SK-N-SH (cell line): Measurements from ENCODE around the gene C6orf136. TPM values are rescaled to one million over a fixed set of nuclear protein-coding genes. Genes with fewer than 3 reads are reported as not detected.

Source experiments
- CTCF ChIA-PET: fragments of 300-600, 350-600 bp; formaldehyde crosslinking; extraction: SDS; loops from one replicate; lab custom pipeline; 2021; lab: Yijun Ruan, JAX
- POLR2A ChIA-PET: fragments of 350-600 bp; sonication (Branson Sonifier 250); formaldehyde crosslinking; extraction: SDS; loops from one replicate; lab custom pipeline; 2020; ENCODE audit warnings: antibody characterized with exemption, inconsistent platforms; lab: Yijun Ruan, JAX
- DNase-seq: peaks from one replicate; pipeline ENCODE4 v3.0.0; 2012
- H2AFZ ChIP-seq: fragments of 200-600 bp; sonication (generic); 2 replicates; pipeline ENCODE4 v1.8.1; 2016; ENCODE audit warnings: antibody characterized with exemption, mild to moderate bottlenecking, low read depth
- H3F3A ChIP-seq: fragments of 200-600 bp; sonication (generic); replicated peaks from 2 replicates; pipeline ENCODE3; 2016; ENCODE audit warnings: antibody characterized with exemption, mild to moderate bottlenecking; ENCODE audit not compliant: insufficient read depth
- H3K27ac ChIP-seq, 2 experiments: fragments of 200-500 bp in 1 of 2; fragments of 200-600 bp in 1 of 2; sonication (Bioruptor generic) in 1 of 2; sonication (generic), shearing (Covaris generic) in 1 of 2; 2 replicates each; pipeline versions ENCODE4 v1.5.1 to v1.6.1; 2014 to 2016; ENCODE audit warnings: low read depth in 2 of 2, inconsistent platforms in 1 of 2, low read length in 1 of 2, mild to moderate bottlenecking in 1 of 2, mixed read lengths in 1 of 2
- H3K27me3 ChIP-seq: fragments of 200-600 bp; sonication (generic), shearing (Covaris generic); 2 replicates; pipeline ENCODE4 v1.6.1; 2016; ENCODE audit warnings: mixed run types; ENCODE audit not compliant: insufficient read depth
- H3K36me3 ChIP-seq, 2 experiments: fragments of 200-500 bp in 1 of 2; fragments of 200-600 bp in 1 of 2; sonication (Bioruptor generic) in 1 of 2; sonication (generic) in 1 of 2; replicated peaks in 1 of 2; 2 replicates each; pipeline versions ENCODE3 to v1.5.1; 2014 to 2016; ENCODE audit warnings: low read length in 1 of 2, mild to moderate bottlenecking in 1 of 2; ENCODE audit not compliant: insufficient read depth in 2 of 2, control insufficient read depth in 1 of 2
- H3K4me1 ChIP-seq, 2 experiments: fragments of 200-500 bp in 1 of 2; fragments of 200-600 bp in 1 of 2; sonication (Bioruptor generic) in 1 of 2; sonication (generic), shearing (Covaris generic) in 1 of 2; 2 replicates each; pipeline versions ENCODE4 v1.5.1 to v1.6.1; 2014 to 2016; ENCODE audit warnings: low read depth in 1 of 2, low read length in 1 of 2, mixed run types in 1 of 2; ENCODE audit not compliant: insufficient read depth in 2 of 2, control insufficient read depth in 1 of 2
- H3K4me2 ChIP-seq: fragments of 200-600 bp; sonication (generic), shearing (Covaris generic); 2 replicates; pipeline ENCODE4 v1.6.1; 2017; ENCODE audit warnings: mixed run types
- H3K4me3 ChIP-seq, 2 experiments: fragments of 200-500 bp in 1 of 2; fragments of 200-600 bp in 1 of 2; sonication (Bioruptor generic) in 1 of 2; sonication (generic), shearing (Covaris generic) in 1 of 2; 2 replicates each; pipeline versions ENCODE4 v1.5.1 to v1.8.1; 2014 to 2016; ENCODE audit warnings: low read depth in 2 of 2, inconsistent platforms in 1 of 2, low read length in 1 of 2, mild to moderate bottlenecking in 1 of 2, mixed read lengths in 1 of 2, moderate library complexity in 1 of 2
- H3K79me2 ChIP-seq: fragments of 200-600 bp; sonication (generic); 2 replicates; pipeline ENCODE4 v1.8.1; 2017; ENCODE audit warnings: mild to moderate bottlenecking; ENCODE audit not compliant: insufficient read depth
- H3K9ac ChIP-seq: fragments of 200-600 bp; sonication (generic); 2 replicates; pipeline ENCODE4 v1.6.1; 2017; ENCODE audit warnings: mixed run types
- H3K9me2 ChIP-seq: fragments of 200-600 bp; sonication (generic); 2 replicates; pipeline ENCODE4 v1.6.1; 2017; ENCODE audit warnings: mixed run types
- H3K9me3 ChIP-seq: fragments of 200-600 bp; sonication (generic); 2 replicates; pipeline ENCODE4 v1.6.1; 2017; ENCODE audit warnings: mixed run types, mild to moderate bottlenecking, moderate library complexity
- H4K20me1 ChIP-seq: fragments of 200-600 bp; sonication (generic); 2 replicates; pipeline ENCODE4 v1.6.1; 2017; ENCODE audit warnings: mild to moderate bottlenecking, mixed run types; ENCODE audit not compliant: insufficient read depth
- CHD2 ChIP-seq: fragments of 150-350 bp; IDR thresholded peaks from 2 replicates; pipeline ENCODE4 v1.6.1; 2018; ENCODE audit warnings: low read length; ENCODE audit not compliant: partially characterized antibody
- CTCF ChIP-seq: fragments of 200-600 bp; sonication (generic); IDR thresholded peaks from 2 replicates; pipeline ENCODE4 v1.6.1; 2017; ENCODE audit warnings: antibody characterized with exemption, mild to moderate bottlenecking, moderate library complexity
- ELF1 ChIP-seq: IDR thresholded peaks from 2 replicates; pipeline ENCODE4 v1.4.0; 2012
- FOXM1 ChIP-seq: IDR thresholded peaks from 2 replicates; pipeline ENCODE4 v1.4.0; 2012; ENCODE audit warnings: low read depth, mild to moderate bottlenecking
- GABPA ChIP-seq: IDR thresholded peaks from 2 replicates; pipeline ENCODE4 v1.4.0; 2012; ENCODE audit warnings: low read depth, mild to moderate bottlenecking
- GATA2 ChIP-seq: sonication (generic); formaldehyde crosslinking; IDR thresholded peaks from 2 replicates; pipeline ENCODE4 v1.5.0; 2020; ENCODE audit warnings: mild to moderate bottlenecking, missing genetic modification reagents
- JUND ChIP-seq: IDR thresholded peaks from 2 replicates; pipeline ENCODE4 v1.4.0; 2012
- NFIC ChIP-seq: IDR thresholded peaks from 2 replicates; pipeline ENCODE4 v1.4.0; 2012; ENCODE audit warnings: borderline replicate concordance
- PBX3 ChIP-seq: IDR thresholded peaks from 2 replicates; pipeline ENCODE4; 2012
- POLR2AphosphoS5 ChIP-seq: IDR thresholded peaks from 2 replicates; pipeline ENCODE4 v1.6.1; 2012; ENCODE audit warnings: low read depth, low read length
- REST ChIP-seq: IDR thresholded peaks from 2 replicates; pipeline ENCODE4 v1.6.1; 2012; ENCODE audit warnings: mild to moderate bottlenecking, low read depth, low read length, moderate library complexity
- RFX5 ChIP-seq: IDR thresholded peaks from 2 replicates; pipeline ENCODE4 v1.6.1; 2012; ENCODE audit warnings: mild to moderate bottlenecking, improper control_type of control experiment, low read length
- RXRA ChIP-seq: IDR thresholded peaks from 2 replicates; pipeline ENCODE4 v1.4.0; 2012; ENCODE audit warnings: low read depth, mild to moderate bottlenecking, borderline replicate concordance
- SIN3A ChIP-seq: IDR thresholded peaks from 2 replicates; pipeline ENCODE4 v1.6.1; 2012; ENCODE audit warnings: low read depth, mild to moderate bottlenecking, low read length, moderate library complexity, borderline replicate concordance
- TAF1 ChIP-seq: IDR thresholded peaks from 2 replicates; pipeline ENCODE4 v1.6.1; 2012; ENCODE audit warnings: low read depth, mild to moderate bottlenecking, low read length, moderate library complexity, borderline replicate concordance
- TEAD4 ChIP-seq: IDR thresholded peaks from 2 replicates; pipeline ENCODE4 v1.4.0; 2012; ENCODE audit warnings: mild to moderate bottlenecking, borderline replicate concordance; ENCODE audit not compliant: insufficient read depth
- USF1 ChIP-seq: IDR thresholded peaks from 2 replicates; pipeline ENCODE4 v1.4.0; 2012; ENCODE audit warnings: low read depth, borderline replicate concordance
- USF2 ChIP-seq: fragments of 150-350 bp; IDR thresholded peaks from 2 replicates; pipeline ENCODE4 v1.6.1; 2017; ENCODE audit warnings: antibody characterized with exemption, low read length, low read depth, borderline replicate concordance
- YY1 ChIP-seq: IDR thresholded peaks from 2 replicates; pipeline ENCODE4 v1.4.0; 2012; ENCODE audit warnings: low read depth, mild to moderate bottlenecking
- ZBTB33 ChIP-seq: IDR thresholded peaks from 2 replicates; pipeline ENCODE4 v1.4.0; 2012; ENCODE audit warnings: low read depth, borderline replicate concordance
- WGBS: methylation state at CpG from one replicate; pipeline ENCODE4 v1.1.6; 2017; ENCODE audit warnings: low lambda C conversion rate; 5-methylcytosine and 5-hydroxymethylcytosine counted together
- polyA plus RNA-seq, 3 experiments: library from polyadenylated mRNA; depleted of rRNA; stranded (reverse); fragments of >200 nt; gene quantifications; 2 replicates each; pipeline ENCODE4 v1.2.3, GENCODE V29; 2012

Gene C6orf136
- polyA plus RNA-seq, 1 of the 3 experiments (the other 2 are of a cell fraction), result 14.3 TPM

- H3K9me3 ChIP-seq, result no peaks in the 10 kb centered on the region
- CTCF ChIA-PET, result interaction anchor here (1.6 to 2.6 kb wide), 2 partner anchors 62 to 106 kb away, joined by 6 to 8 read pairs; no protein-coding TSS in a partner anchor
- no peaks in the 10 kb centered on the region for H3K27me3 ChIP-seq
- peak; percentile 82 for DNase-seq
- WGBS, result under 1% methylated on average over 38 of the region's 40 CpGs
- H4K20me1 ChIP-seq, result peaks cover 16% of the 10 kb centered on the region
- peak within 1 kb of the TSS; percentile 87 for H3K4me2 ChIP-seq
- H3K9ac ChIP-seq, result peak within 1 kb of the TSS; percentile 99
- POLR2A ChIA-PET, result interaction anchor here (0.6 to 2.1 kb wide), 7 partner anchors 9 to 1087 kb away, joined by 3 to 14 read pairs (median 4); partner anchors contain the start of genes ABCF1 and ATAT1
- peak within 1 kb of the TSS; percentile 50 for H2AFZ ChIP-seq
- no peaks in the 10 kb centered on the region for H3K9me2 ChIP-seq
- H3K36me3 ChIP-seq, result peaks cover 31 to 42% of the 10 kb centered on the region in 2 experiments
- peak within 1 kb of the TSS; percentile 96 to 98 for H3K27ac ChIP-seq
- TF ChIP-seq TAF1, result peak; percentile 100
- TF ChIP-seq USF2, result peak; percentile 31; the same call in 1 of the 2 replicates
- TF ChIP-seq SIN3A, result peak; percentile 99
- TF ChIP-seq REST, result peak; percentile 66; the same call in 1 of the 2 replicates
- TF ChIP-seq USF1, result peak; percentile 71; the same call in 1 of the 2 replicates
- no peak for TF ChIP-seq GATA2 (CRISPR knock-in tag)
- TF ChIP-seq RFX5, result peak; percentile 83
- peak; percentile 96 for TF ChIP-seq YY1
- TF ChIP-seq CTCF, result no peak
- peak; percentile 29; the same call in 1 of the 2 replicates for TF ChIP-seq PBX3
- peak; percentile 98 for TF ChIP-seq FOXM1
- peak; percentile 87; the same call in 1 of the 2 replicates for TF ChIP-seq ELF1
- TF ChIP-seq POLR2AphosphoS5, result peak; percentile 100
- TF ChIP-seq NFIC, result no peak
- peak; percentile 96 for TF ChIP-seq ZBTB33
- TF ChIP-seq JUND, result no peak
- TF ChIP-seq RXRA, result no peak
- TF ChIP-seq GABPA, result peak; percentile 89
- no peak for TF ChIP-seq TEAD4
- peak; percentile 99 for TF ChIP-seq CHD2
- H3K4me3 ChIP-seq, result peak within 1 kb of the TSS; percentile 78 to 94
- peaks cover 79% of the 10 kb centered on the region for H3K79me2 ChIP-seq
- H3F3A ChIP-seq, result peaks cover 52% of the 10 kb centered on the region
- H3K4me1 ChIP-seq, result peaks cover 21 to 32% of the 10 kb centered on the region in 2 experiments
Observed at GRCh38 chr6:30616811-30617564, 29.9 kb upstream of the C6orf136 start, which contains the start of gene PPP1R10. Gene PPP1R10 (minus strand): TSS chr6:30617243. CDS start chr6:30609944, 7,299 bp downstream.
